MM.1S (cell line): ENCODE data around the gene TSEN34.

Source experiments
- CTCF ChIP-seq: fragments of 300-600 bp; sonication (generic); IDR thresholded peaks from 2 replicates; pipeline ENCODE4 v1.5.1; 2016; ENCODE audit warnings: antibody characterized with exemption, low read length, mixed read lengths
- EZH2 ChIP-seq: fragments of 300-600 bp; sonication (generic); optimal IDR thresholded peaks from 2 replicates; pipeline ENCODE3; 2017; ENCODE audit warnings: low read depth, mild to moderate bottlenecking, antibody characterized with exemption, low read length, mixed read lengths
- EZH2phosphoT487 ChIP-seq: fragments of 300-600 bp; sonication (generic); IDR thresholded peaks from 2 replicates; pipeline ENCODE4 v1.6.1; 2018; ENCODE audit warnings: antibody characterized with exemption, low read length

GRCh38 chr19:54160182-54160811 is 30.8 kb upstream of the TSEN34 start:
- TF ChIP-seq CTCF = no peak
- no peak for TF ChIP-seq EZH2
- no peak for TF ChIP-seq EZH2phosphoT487
